SK-N-DZ (cell line): Measurements from ENCODE around the gene CHD6.

Source experiments
- DNase-seq: peaks from one replicate; pipeline ENCODE4 v3.0.0-alpha.2; 2015; ENCODE audit warnings: low spot score

Gene CHD6

GRCh38 chr20:41356951-41357350 is 261.2 kb downstream of the CHD6 start:
- no peak for DNase-seq

DNA sequence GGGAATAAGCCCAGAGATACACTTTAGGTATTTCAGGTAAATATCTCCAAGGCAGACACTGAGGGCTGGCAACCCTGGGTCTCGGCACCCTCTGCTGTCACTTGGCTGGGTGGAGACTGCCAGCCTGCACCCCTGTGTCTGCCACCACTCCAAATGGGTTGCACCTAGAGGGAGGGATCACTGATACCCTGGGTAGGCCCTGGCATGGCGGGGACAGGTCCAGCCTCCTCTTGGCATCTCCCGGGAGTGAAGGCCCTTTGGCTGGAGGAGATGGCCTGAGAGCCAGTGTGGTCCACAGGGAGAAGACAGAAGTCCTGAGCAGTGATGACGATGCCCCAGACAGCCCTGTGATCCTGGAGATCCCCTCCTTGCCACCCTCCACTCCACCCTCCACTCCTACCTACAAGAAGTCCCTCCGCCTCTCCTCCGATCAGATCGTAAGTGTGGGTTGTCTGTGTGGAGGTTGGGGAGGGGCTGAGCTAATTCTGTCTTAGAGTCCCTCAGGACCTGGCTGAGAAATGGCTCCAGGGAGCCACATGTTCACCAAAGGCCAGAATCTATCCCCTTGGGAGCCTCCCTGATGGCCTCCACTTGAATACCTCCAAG is 262.5 kb downstream of the CHD6 start:
- DNase-seq: no peak

GRCh38 chr20:41355192-41355591 is 263.0 kb downstream of the CHD6 start:
- DNase-seq: no peak

DNA sequence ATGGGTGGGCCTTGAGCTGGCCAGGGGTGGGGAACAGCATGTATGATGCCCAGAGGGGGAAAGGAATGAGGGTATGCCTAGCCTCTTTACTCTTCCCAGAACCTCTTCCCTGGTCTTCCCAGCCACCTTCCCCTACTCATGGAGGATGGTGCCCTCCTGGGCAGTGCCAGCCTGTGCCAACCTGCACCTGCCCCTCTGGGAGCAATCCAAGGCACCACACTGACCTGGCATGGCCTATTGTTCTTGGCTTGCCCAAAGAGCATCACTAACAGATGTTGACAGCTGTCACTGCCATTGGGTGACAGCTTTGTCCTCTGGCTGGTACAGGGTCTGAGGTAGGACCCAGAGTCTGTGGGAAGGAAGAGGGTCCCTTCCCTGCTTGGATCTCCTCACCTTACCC is 264.6 kb downstream of the CHD6 start:
- no peak for DNase-seq

- no peak for DNase-seq
These were observed 265.5 kb downstream of the CHD6 start for GRCh38 chr20:41352666-41353065.

DNA sequence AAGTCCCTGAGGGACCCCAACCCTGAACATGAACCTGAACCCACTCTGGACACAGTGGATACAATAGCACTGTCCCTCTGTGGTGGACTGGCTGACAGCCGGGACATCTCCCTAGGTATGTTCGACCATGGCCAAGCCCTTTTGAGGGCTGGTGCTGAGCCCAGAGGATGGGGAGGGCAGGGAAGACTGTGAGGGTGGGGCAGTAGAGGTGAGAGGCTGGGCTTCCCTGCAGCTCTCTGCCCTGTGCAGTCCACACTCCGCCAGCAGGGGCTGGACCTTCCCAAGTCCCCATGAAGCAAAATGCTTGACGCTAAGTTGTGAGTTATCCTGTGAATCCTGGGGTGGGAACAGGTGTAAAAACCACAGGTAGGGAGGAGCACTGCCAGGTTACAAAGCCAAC is 266.1 kb downstream of the CHD6 start:
- DNase-seq: no peak
